HEK293 (cell line): ENCODE measurements around the gene TPGS2.

Experiments
- CTCF ChIA-PET: fragments of 350-600 bp; formaldehyde crosslinking; extraction: SDS; loops from one replicate; lab custom pipeline; 2021; ENCODE audit warnings: antibody characterized with exemption; lab: Yijun Ruan, JAX
- POLR2A ChIA-PET: fragments of 300-600 bp; formaldehyde crosslinking; extraction: SDS; loops from one replicate; lab custom pipeline; 2020; ENCODE audit warnings: antibody characterized with exemption, inconsistent platforms; lab: Yijun Ruan, JAX
- H3K27ac ChIP-seq: fragments of 200-500 bp; sonication (Bioruptor generic); 2 replicates; pipeline ENCODE4 v1.5.1; 2014; ENCODE audit warnings: low read depth, low read length, control low read depth, inconsistent platforms; ENCODE audit errors: extremely low read depth
- H3K36me3 ChIP-seq, 2 experiments: fragments of 200-500 bp in 1 of 2; sonication (Bioruptor generic) in 1 of 2; 1 replicate in 1 of 2; 2 replicates in 1 of 2; pipeline ENCODE4 v1.5.1; 2014 to 2017; ENCODE audit warnings: inconsistent platforms in 2 of 2, low read length in 2 of 2; ENCODE audit not compliant: control insufficient read depth in 2 of 2, insufficient read depth in 1 of 2
- H3K4me1 ChIP-seq: fragments of 200-500 bp; sonication (Bioruptor generic); 2 replicates; pipeline ENCODE4 v1.5.1; 2014; ENCODE audit warnings: mild to moderate bottlenecking, low read length, inconsistent platforms; ENCODE audit not compliant: control insufficient read depth, insufficient read depth
- H3K4me3 ChIP-seq: 2 replicates; pipeline ENCODE4 v1.5.1; 2011; ENCODE audit warnings: low read depth, mild to moderate bottlenecking, control low read depth, low read length, moderate library complexity
- H3K9me3 ChIP-seq: fragments of 200-500 bp; sonication (Bioruptor generic); 2 replicates; pipeline ENCODE4 v1.5.1; 2014; ENCODE audit warnings: low read depth, low read length, inconsistent platforms; ENCODE audit not compliant: control insufficient read depth, insufficient read depth
- GLI2 ChIP-seq: fragments of 450-650 bp; formaldehyde crosslinking; IDR thresholded peaks from 2 replicates; pipeline ENCODE4; 2017; ENCODE audit warnings: missing biosample characterization, missing genetic modification characterization, low read depth, borderline replicate concordance
- HOXA7 ChIP-seq: sonication (generic); formaldehyde crosslinking; IDR thresholded peaks from 2 replicates; pipeline ENCODE4 v1.8.1; 2022; ENCODE audit warnings: missing genetic modification reagents, borderline replicate concordance
- PRDM1 ChIP-seq: fragments of 450-650 bp; formaldehyde crosslinking; IDR thresholded peaks from 2 replicates; pipeline ENCODE4; 2016; ENCODE audit warnings: missing biosample characterization, missing genetic modification characterization
- SP7 ChIP-seq: fragments of 450-650 bp; formaldehyde crosslinking; IDR thresholded peaks from 2 replicates; pipeline ENCODE4 v1.5.1; 2016; ENCODE audit warnings: missing biosample characterization, missing genetic modification characterization
- ZFP3 ChIP-seq: fragments of 450-650 bp; formaldehyde crosslinking; IDR thresholded peaks from 2 replicates; pipeline ENCODE4 v1.5.1; 2016; ENCODE audit warnings: low read depth, missing biosample characterization, missing genetic modification characterization
- ZFP69B ChIP-seq: fragments of 450-650 bp; formaldehyde crosslinking; IDR thresholded peaks from 2 replicates; pipeline ENCODE4 v1.5.1; 2016; ENCODE audit warnings: missing biosample characterization, missing genetic modification characterization
- ZNF174 ChIP-seq: fragments of 450-650 bp; formaldehyde crosslinking; IDR thresholded peaks from 2 replicates; pipeline ENCODE4 v1.5.0; 2017; ENCODE audit warnings: missing biosample characterization, mild to moderate bottlenecking, missing genetic modification characterization
- ZNF19 ChIP-seq: fragments of 450-650 bp; formaldehyde crosslinking; IDR thresholded peaks from 2 replicates; pipeline ENCODE4; 2016; ENCODE audit warnings: missing biosample characterization, missing genetic modification characterization, low read depth
- ZNF202 ChIP-seq: fragments of 450-650 bp; formaldehyde crosslinking; IDR thresholded peaks from 2 replicates; pipeline ENCODE4 v1.5.1; 2016; ENCODE audit warnings: missing biosample characterization, missing genetic modification characterization, borderline replicate concordance
- ZNF211 ChIP-seq: fragments of 450-650 bp; formaldehyde crosslinking; IDR thresholded peaks from 2 replicates; pipeline ENCODE4 v1.5.1; 2016; ENCODE audit warnings: low read depth, missing biosample characterization, missing genetic modification characterization
- ZNF223 ChIP-seq: fragments of 450-650 bp; formaldehyde crosslinking; IDR thresholded peaks from 2 replicates; pipeline ENCODE4 v1.5.1; 2016; ENCODE audit warnings: missing biosample characterization, missing genetic modification characterization
- ZNF239 ChIP-seq: fragments of 450-650 bp; formaldehyde crosslinking; IDR thresholded peaks from 2 replicates; pipeline ENCODE4 v1.5.1; 2016; ENCODE audit warnings: missing biosample characterization, missing genetic modification characterization
- ZNF266 ChIP-seq: fragments of 450-650 bp; formaldehyde crosslinking; IDR thresholded peaks from 2 replicates; pipeline ENCODE4 v1.5.1; 2016; ENCODE audit warnings: missing biosample characterization, missing genetic modification characterization, low read depth
- ZNF292 ChIP-seq: fragments of 450-650 bp; formaldehyde crosslinking; IDR thresholded peaks from 2 replicates; pipeline ENCODE4 v1.5.1; 2016; ENCODE audit warnings: low read depth, missing biosample characterization, missing genetic modification characterization, borderline replicate concordance
- ZNF335 ChIP-seq: fragments of 450-650 bp; formaldehyde crosslinking; conservative IDR thresholded peaks from 2 replicates; pipeline ENCODE4 v1.5.1; 2016; ENCODE audit warnings: missing biosample characterization, missing genetic modification characterization
- ZNF354C ChIP-seq: fragments of 450-650 bp; formaldehyde crosslinking; IDR thresholded peaks from 2 replicates; pipeline ENCODE4 v1.5.1; 2016; ENCODE audit warnings: missing biosample characterization, missing genetic modification characterization, low read depth, borderline replicate concordance
- ZNF514 ChIP-seq: fragments of 450-650 bp; formaldehyde crosslinking; IDR thresholded peaks from 2 replicates; pipeline ENCODE4 v1.5.1; 2016; ENCODE audit warnings: missing biosample characterization, missing genetic modification characterization
- ZNF530 ChIP-seq: fragments of 450-650 bp; formaldehyde crosslinking; IDR thresholded peaks from 2 replicates; pipeline ENCODE4 v1.5.1; 2016; ENCODE audit warnings: low read depth, missing biosample characterization, missing genetic modification characterization
- ZNF621 ChIP-seq: fragments of 450-650 bp; formaldehyde crosslinking; IDR thresholded peaks from 2 replicates; pipeline ENCODE4 v1.5.1; 2017; ENCODE audit warnings: missing biosample characterization, missing genetic modification characterization
- ZNF660 ChIP-seq: fragments of 450-650 bp; IDR thresholded peaks from 2 replicates; pipeline ENCODE4 v1.5.1; 2018; ENCODE audit warnings: missing biosample characterization, mild to moderate bottlenecking, missing genetic modification characterization
- ZNF701 ChIP-seq: fragments of 450-650 bp; formaldehyde crosslinking; IDR thresholded peaks from 2 replicates; pipeline ENCODE4 v1.5.1; 2016; ENCODE audit warnings: missing biosample characterization, missing genetic modification characterization
- ZNF747 ChIP-seq: fragments of 450-650 bp; formaldehyde crosslinking; IDR thresholded peaks from 2 replicates; pipeline ENCODE4 v1.5.1; 2016; ENCODE audit warnings: missing biosample characterization, missing genetic modification characterization
- ZNF76 ChIP-seq: fragments of 450-650 bp; formaldehyde crosslinking; IDR thresholded peaks from 2 replicates; pipeline ENCODE4; 2016; ENCODE audit warnings: low read depth, missing biosample characterization, missing genetic modification characterization, borderline replicate concordance
- ZNF768 ChIP-seq: fragments of 450-650 bp; formaldehyde crosslinking; IDR thresholded peaks from 2 replicates; pipeline ENCODE4 v1.5.1; 2018; ENCODE audit warnings: missing biosample characterization, mild to moderate bottlenecking, missing genetic modification characterization
- ZNF776 ChIP-seq: fragments of 450-650 bp; formaldehyde crosslinking; IDR thresholded peaks from 2 replicates; pipeline ENCODE4 v1.5.0; 2017; ENCODE audit warnings: missing biosample characterization, missing genetic modification characterization, borderline replicate concordance
- ZNF785 ChIP-seq: fragments of 450-650 bp; formaldehyde crosslinking; IDR thresholded peaks from 2 replicates; pipeline ENCODE4 v1.5.1; 2016; ENCODE audit warnings: missing biosample characterization, missing genetic modification characterization
- ZNF791 ChIP-seq: fragments of 450-650 bp; formaldehyde crosslinking; IDR thresholded peaks from 2 replicates; pipeline ENCODE4 v1.5.1; 2016; ENCODE audit warnings: missing biosample characterization, missing genetic modification characterization
- ZSCAN23 ChIP-seq: fragments of 450-650 bp; formaldehyde crosslinking; IDR thresholded peaks from 2 replicates; pipeline ENCODE4 v1.5.1; 2016; ENCODE audit warnings: missing biosample characterization, missing genetic modification characterization
- TF ChIP-seq, protein P1 (sequence below): fragments of 450-650 bp; formaldehyde crosslinking; IDR thresholded peaks from 2 replicates; pipeline ENCODE4 v1.5.1; 2016; ENCODE audit warnings: missing biosample characterization, missing genetic modification characterization, borderline replicate concordance
- TF ChIP-seq, protein P2 (sequence below): fragments of 450-650 bp; formaldehyde crosslinking; IDR thresholded peaks from 2 replicates; pipeline ENCODE4 v1.5.1; 2016; ENCODE audit warnings: missing biosample characterization, missing genetic modification characterization, borderline replicate concordance
- TF ChIP-seq, protein P3 (sequence below): fragments of 450-650 bp; formaldehyde crosslinking; IDR thresholded peaks from 2 replicates; pipeline ENCODE4 v1.5.1; 2016; ENCODE audit warnings: missing biosample characterization, missing genetic modification characterization

Gene TPGS2

DNA sequence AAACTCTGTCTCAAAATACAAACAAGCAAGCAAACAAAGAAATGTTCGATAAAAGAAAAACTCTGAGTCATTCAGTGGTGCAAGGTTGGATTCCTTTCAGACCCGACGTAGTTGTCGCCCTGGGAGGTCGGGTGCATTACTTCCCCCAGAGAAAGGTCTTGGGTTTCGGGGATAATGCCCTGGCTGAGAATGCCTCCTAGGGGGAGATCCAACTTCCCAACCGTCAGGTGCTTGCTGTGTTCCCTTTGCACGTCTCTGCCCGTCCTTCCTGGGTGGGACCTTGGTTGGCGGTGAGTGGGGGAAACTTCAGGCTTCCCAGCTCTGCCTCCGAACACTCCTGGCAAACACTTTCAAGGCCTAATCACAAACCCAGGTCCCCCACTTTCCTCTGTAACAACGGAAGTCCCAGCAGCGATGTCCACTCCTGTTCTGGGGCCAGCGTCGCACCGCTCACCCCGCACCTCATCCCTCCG is 609 bp downstream of the TPGS2 start:
- CTCF ChIA-PET, result interaction anchor here (0.5 to 1.3 kb wide), 5 partner anchors 14 to 687 kb away, joined by 3 to 4 read pairs (median 3); no protein-coding TSS in a partner anchor
- Histone ChIP-seq H3K9me3 (no peaks in the 10 kb centered on the region), H3K4me3 (peak overlapping the region; percentile 97), H3K4me1 (no peaks in the 10 kb centered on the region), H3K36me3 (peaks cover 0 to 19% of the 10 kb centered on the region in 2 experiments; a peak in 2 of 3 replicates), H3K27ac (peak overlapping the region; percentile 60; the same call in 1 of the 2 replicates)
- POLR2A ChIA-PET, result interaction anchor here (1.3 to 1.5 kb wide), 2 partner anchors 10 to 50 kb away, joined by 3 to 7 read pairs; no protein-coding TSS in a partner anchor
- TF ChIP-seq ZNF223 (tag by site-specific recombination) (no peak), SP7 (tag by site-specific recombination) (peak; percentile 33; the same call in 1 of the 2 replicates), ZNF530 (tag by site-specific recombination) (no peak), ZNF768 (tag by site-specific recombination) (no peak), ZNF202 (tag by site-specific recombination) (no peak), ZNF791 (tag by site-specific recombination) (no peak), HOXA7 (CRISPR knock-in tag) (no peak), PRDM1 (tag by site-specific recombination) (peak; percentile 57), ZNF292 (tag by site-specific recombination) (no peak), ZNF76 (no peak), ZNF514 (no peak), ZSCAN23 (tag by site-specific recombination) (no peak), ZNF19 (tag by site-specific recombination) (no peak), ZNF354C (no peak), ZNF660 (tag by site-specific recombination) (no peak), ZNF621 (tag by site-specific recombination) (no peak), ZFP3 (no peak), ZNF747 (tag by site-specific recombination) (no peak), ZNF174 (tag by site-specific recombination) (no peak), ZNF776 (tag by site-specific recombination) (no peak), GLI2 (tag by site-specific recombination) (no peak), ZNF266 (tag by site-specific recombination) (no peak), ZFP69B (tag by site-specific recombination) (no peak), ZNF239 (tag by site-specific recombination) (no peak), ZNF785 (tag by site-specific recombination) (no peak), ZNF701 (tag by site-specific recombination) (no peak), ZNF335 (no peak; the same call in none of the 2 replicates), ZNF211 (tag by site-specific recombination) (no peak)
- TF ChIP-seq, protein P1, sequence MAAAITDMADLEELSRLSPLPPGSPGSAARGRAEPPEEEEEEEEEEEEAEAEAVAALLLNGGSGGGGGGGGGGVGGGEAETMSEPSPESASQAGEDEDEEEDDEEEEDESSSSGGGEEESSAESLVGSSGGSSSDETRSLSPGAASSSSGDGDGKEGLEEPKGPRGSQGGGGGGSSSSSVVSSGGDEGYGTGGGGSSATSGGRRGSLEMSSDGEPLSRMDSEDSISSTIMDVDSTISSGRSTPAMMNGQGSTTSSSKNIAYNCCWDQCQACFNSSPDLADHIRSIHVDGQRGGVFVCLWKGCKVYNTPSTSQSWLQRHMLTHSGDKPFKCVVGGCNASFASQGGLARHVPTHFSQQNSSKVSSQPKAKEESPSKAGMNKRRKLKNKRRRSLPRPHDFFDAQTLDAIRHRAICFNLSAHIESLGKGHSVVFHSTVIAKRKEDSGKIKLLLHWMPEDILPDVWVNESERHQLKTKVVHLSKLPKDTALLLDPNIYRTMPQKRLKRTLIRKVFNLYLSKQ, result no peak
- TF ChIP-seq, protein P2, sequence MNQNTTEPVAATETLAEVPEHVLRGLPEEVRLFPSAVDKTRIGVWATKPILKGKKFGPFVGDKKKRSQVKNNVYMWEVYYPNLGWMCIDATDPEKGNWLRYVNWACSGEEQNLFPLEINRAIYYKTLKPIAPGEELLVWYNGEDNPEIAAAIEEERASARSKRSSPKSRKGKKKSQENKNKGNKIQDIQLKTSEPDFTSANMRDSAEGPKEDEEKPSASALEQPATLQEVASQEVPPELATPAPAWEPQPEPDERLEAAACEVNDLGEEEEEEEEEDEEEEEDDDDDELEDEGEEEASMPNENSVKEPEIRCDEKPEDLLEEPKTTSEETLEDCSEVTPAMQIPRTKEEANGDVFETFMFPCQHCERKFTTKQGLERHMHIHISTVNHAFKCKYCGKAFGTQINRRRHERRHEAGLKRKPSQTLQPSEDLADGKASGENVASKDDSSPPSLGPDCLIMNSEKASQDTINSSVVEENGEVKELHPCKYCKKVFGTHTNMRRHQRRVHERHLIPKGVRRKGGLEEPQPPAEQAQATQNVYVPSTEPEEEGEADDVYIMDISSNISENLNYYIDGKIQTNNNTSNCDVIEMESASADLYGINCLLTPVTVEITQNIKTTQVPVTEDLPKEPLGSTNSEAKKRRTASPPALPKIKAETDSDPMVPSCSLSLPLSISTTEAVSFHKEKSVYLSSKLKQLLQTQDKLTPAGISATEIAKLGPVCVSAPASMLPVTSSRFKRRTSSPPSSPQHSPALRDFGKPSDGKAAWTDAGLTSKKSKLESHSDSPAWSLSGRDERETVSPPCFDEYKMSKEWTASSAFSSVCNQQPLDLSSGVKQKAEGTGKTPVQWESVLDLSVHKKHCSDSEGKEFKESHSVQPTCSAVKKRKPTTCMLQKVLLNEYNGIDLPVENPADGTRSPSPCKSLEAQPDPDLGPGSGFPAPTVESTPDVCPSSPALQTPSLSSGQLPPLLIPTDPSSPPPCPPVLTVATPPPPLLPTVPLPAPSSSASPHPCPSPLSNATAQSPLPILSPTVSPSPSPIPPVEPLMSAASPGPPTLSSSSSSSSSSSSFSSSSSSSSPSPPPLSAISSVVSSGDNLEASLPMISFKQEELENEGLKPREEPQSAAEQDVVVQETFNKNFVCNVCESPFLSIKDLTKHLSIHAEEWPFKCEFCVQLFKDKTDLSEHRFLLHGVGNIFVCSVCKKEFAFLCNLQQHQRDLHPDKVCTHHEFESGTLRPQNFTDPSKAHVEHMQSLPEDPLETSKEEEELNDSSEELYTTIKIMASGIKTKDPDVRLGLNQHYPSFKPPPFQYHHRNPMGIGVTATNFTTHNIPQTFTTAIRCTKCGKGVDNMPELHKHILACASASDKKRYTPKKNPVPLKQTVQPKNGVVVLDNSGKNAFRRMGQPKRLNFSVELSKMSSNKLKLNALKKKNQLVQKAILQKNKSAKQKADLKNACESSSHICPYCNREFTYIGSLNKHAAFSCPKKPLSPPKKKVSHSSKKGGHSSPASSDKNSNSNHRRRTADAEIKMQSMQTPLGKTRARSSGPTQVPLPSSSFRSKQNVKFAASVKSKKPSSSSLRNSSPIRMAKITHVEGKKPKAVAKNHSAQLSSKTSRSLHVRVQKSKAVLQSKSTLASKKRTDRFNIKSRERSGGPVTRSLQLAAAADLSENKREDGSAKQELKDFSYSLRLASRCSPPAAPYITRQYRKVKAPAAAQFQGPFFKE, result no peak
- TF ChIP-seq, protein P3, sequence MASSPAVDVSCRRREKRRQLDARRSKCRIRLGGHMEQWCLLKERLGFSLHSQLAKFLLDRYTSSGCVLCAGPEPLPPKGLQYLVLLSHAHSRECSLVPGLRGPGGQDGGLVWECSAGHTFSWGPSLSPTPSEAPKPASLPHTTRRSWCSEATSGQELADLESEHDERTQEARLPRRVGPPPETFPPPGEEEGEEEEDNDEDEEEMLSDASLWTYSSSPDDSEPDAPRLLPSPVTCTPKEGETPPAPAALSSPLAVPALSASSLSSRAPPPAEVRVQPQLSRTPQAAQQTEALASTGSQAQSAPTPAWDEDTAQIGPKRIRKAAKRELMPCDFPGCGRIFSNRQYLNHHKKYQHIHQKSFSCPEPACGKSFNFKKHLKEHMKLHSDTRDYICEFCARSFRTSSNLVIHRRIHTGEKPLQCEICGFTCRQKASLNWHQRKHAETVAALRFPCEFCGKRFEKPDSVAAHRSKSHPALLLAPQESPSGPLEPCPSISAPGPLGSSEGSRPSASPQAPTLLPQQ (tag by site-specific recombination), result peak; percentile 39; the same call in 1 of the 2 replicates
